Measurements from ENCODE around the gene PHKA1.
A peak's percentile ranks its signal among the peaks of the same experiment; 100 is the strongest.
"Not testable (repeated sequence)": the region's sequence is repeated elsewhere in the genome, so short reads cannot be mapped to it uniquely, and the experiment has no call there.

The PHKA1 gene

DNA sequence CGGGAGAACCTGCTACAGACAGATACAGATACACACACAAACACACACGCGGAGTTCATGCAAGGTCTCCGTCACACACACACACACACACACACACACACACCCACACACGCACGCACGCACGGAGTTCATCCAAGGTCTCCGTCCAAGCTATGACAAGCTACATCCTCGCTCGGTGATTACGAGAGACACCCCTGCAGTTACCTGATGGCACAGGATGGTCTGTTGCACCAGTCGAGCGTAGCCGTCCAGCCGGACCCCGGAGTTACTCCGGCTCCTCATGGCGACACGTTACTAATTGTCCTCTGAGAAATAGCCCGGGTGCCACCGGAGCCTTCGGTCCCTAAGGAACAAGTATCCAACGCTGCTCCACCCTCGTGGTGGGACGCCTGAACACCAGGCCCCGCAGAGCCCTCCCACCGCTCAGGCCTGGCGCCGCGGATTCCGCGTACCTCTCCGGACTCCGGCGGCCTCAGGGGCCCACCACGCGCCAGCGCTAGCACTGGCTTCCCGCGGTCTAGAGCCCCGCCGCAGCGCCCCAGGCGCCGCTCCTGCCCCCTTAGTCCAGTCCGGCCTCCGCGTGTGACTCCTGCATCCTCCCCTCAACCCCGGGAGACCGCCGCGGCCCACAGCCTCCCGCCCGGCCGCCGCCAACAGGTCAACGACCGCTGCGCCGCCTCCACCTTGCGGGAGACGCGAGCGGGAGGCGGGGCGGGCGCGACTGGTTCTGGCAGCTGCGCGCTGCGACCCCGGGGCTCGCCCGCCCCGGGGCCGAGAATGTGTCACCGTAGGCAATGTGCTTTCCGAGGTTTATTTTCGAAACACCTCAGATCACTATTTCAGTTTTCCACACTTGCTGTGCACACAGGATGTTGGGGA, at the start of gene PHKA1:
PHKA1 (minus strand) TSS at position 708 of the 879 bp plus-strand sequence; CDS start at position 282, 426 bp downstream.
- DNase-seq: peak; percentile 66 to 77

DNA sequence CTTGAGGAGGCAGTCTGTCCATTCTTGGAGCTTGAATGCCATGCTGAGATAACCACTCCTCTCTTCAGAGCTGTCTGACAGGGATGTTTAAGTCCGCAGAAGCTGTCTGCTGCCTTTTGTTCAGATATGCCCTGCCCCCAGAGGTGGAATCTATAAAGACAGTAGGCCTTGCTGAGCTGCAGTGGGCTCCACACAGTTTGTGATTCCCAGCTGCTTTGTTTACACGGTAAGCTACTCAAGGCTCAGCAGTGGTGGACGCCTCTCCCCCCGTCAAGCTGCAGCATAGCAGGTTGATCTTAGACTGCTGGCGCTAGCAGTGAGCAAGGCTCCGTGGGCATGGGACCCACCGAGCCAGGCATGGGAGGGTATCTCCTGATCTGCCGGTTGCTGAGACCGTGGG, 46.3 kb upstream of the PHKA1 start:
- not testable (repeated sequence) for DNase-seq

DNA sequence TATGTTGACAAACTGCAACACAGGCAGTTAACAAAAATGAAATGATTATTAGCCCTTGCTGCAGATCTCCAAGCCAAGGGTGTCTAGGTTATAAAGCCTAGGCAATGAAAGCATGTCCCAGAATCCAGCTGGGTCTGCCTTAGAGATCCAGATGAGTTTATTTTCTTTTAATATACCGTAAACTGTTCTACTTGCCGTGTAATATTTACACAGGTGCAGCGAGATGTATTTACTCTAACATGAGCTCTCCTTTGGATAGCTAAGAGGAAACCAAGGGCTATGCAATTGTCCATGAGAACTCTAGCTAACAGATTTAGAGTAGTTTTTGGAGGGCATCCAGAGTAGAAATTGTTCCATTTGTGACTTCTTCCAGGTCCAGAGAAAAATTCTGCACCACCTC, 34.4 kb upstream of the PHKA1 start:
- not testable (repeated sequence) for DNase-seq

DNA sequence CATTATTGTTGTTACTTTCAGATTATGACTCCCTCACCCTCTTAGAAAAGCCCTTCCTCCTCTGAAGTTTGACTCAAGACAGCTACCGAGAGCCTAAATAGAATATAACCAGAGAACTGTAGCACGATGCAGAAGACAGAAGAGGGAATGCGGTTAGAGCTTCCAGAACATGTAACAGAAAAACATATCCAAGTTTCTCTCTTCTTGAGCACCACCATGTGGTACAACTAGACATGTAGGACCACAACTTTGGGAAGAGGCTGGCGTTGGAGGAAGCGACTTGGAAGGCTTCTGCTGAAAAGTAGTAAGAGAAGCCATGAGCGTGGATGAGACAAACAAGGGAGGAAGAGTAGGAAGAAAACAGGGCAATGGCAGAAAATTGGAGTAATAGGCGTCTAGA, 31.4 kb upstream of the PHKA1 start:
- not testable (repeated sequence) for DNase-seq

DNA sequence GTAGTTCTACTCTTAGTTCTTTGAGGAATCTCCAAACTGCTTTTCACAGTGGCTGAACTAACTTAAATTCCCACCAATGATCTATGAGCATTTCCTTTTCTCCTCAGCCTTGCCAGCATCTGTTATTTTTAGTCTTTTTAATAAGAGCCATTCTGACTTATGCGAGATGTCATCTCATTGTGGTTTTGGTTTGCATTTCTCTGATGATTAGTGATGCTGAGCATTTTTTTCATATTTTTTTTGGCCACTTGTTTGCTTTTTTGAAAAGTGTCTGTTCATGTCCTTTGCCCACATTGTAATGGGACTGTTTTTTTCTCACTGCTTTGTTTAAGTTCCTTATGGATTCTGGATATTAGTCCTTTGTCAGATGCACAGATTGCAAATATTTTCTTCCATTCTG, 21.5 kb upstream of the PHKA1 start:
- no peak for DNase-seq

DNA sequence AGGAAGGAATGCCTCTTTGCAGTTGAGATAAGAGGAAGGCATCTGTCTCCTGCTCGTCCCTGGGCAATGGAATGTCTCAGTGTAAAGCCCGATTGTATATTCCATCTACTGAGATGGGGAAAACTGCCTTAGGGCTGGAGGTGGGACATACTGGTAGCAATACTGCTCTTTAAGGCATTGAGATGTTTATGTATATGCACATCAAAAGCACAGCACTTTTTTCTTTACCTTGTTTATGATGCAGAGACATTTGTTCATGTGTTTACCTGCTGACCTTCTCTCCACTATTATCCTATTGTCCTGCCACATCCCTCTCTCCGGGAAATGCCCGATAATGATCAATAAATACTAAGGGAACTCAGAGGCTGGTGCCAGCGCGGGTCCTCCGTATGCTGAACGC, 19.5 kb upstream of the PHKA1 start:
- not testable (repeated sequence) for DNase-seq

DNA sequence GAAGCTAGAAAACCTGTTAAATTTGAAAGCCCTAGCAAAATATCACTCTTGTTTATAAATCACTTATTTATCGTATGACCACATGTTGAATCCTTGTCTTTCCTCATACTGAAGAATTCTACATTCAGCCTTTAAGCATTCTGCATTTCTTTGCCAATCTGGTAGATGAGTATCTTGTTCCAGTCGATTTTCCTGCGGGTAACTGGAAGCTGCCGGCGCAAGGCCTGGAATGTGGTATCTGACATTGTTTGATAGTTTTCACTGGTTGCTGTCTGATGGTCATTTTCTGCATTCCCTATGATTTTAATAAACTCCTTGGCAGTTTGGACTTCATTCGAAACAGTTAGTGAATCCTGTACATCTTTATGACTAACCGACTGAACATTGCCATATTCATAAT, 13.7 kb upstream of the PHKA1 start:
- peak in 1 of 2 experiments; percentile 3 for DNase-seq

DNA sequence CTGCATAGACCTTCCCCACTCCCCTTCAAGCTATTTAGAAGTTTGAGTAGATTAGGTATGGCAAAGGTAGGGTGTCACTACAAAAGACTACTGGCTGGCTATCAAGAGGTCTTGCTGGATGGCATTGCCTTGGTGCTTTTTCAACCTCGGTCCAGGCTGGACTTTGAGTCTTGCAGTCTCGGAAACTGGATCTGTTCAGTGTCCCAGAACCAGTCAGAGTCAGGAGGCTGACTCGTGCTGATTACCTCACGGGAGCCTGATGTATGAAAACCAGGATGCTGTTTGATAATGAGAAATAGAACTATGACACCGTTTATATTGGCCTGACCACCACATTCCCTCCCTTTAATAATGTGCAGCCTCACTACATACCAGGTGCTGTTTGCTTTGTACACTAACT, 2.7 kb upstream of the PHKA1 start:
- no peak for DNase-seq

DNA sequence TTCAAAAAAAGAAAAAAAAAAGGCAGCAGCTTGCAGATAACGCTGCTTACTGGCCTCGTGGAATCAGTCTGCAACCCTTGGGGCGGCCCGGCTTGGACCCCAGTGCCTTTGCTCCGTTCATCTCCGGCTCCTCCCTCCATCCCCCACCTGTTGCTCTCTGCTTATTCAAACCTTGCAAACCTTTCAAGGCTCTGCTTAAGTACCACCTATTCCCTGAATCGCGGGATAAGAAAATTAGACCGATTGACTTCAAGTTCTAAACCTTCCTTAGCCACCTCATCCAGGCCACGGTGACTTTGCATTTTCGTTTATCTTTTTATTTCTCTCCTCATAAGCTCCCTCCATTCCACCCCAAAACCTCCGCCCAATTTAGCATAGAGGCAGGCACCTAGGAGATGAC, 1.4 kb upstream of the PHKA1 start:
- no peak for DNase-seq

DNA sequence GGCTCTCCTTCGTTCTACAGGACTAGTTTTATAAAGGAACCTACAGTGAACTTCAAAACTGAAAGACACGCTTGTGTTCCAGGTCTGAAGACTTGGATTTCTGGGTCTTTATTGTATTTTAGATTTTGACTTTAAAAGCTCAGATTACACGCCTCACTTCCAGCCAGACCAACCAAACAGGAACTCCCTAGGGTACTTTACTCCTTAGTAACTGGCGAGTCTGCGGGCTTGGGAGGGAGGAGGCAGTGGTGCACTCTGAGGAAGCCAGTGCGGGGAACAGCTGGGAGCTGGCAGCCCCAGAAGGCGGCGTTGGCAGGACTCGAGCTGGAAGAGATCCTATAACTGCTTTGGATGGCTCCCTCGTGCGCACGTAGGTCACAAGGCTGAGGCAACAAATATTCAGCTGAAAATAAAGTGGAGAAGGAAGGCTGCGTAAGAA, 391 bp upstream of the PHKA1 start:
- peak; percentile 66 to 74 for DNase-seq

DNA sequence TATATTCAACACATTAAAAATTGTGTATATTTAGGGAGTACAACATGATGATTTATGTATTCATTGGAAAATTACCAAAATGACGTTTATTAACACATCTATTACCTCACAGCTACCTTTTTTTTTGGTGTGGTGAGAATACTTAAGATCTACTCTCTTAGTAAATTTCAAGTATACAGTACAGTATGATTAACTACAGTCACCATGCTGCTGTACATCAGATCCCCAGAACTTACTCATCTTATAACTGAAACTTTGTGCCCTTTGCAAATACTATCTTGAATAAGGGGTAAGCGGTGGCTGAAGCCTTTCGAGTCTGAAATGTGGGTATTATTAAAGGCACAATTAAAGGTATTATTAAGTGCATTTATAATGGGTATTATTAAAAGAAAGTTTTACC, 976 bp downstream of the PHKA1 start:
- DNase-seq: peak in 1 of 2 experiments; percentile 31

DNA sequence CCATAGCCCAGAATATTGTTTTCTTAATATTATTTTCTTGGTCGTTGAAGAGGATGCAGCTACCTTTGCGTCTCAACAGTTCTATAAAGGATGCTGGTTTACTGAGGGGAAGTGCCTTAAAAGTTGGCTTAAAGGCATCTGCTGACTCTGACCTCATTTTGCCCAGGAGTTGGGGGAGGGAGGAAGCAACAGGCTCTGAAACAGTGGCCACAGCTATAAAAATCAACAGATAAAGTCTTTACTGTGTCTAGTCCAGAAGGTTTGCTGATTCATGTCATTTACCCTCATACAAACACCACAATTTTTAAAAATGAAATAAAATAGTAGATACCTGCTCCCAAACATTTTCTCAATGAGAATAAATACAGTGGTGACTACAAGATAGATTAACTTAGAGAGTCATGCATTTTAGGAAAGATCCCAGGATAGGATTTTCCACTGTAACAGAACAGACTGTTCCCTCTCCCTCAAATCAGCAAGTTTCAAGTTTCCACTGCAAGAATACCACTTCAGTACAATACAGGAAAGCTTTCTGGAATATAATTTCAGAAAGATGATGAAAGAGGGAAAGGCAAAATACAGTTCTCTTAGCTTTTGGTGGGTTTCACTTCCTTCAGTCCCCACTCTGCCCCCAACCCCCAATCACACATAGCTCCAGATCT, 1.9 kb downstream of the PHKA1 start:
- DNase-seq: no peak

DNA sequence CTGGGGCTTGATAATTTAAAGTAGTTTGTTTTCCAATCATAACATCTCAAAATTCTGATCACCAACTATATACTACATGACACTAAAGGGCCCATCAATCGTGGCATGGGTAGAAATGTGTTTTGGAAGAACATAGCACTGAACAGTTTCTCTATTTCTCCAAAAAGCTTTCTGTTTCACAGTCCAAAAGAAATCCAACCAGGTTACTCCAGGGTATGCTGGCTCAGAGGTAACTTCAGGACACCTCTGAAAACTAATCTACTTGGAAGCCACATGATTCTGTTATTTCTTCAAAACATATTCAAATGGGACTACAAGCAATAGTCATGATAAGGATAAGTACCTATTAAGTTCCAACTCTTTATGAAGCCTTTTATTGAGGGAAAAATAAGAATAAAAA, 8.3 kb downstream of the PHKA1 start:
- no peak for DNase-seq

DNA sequence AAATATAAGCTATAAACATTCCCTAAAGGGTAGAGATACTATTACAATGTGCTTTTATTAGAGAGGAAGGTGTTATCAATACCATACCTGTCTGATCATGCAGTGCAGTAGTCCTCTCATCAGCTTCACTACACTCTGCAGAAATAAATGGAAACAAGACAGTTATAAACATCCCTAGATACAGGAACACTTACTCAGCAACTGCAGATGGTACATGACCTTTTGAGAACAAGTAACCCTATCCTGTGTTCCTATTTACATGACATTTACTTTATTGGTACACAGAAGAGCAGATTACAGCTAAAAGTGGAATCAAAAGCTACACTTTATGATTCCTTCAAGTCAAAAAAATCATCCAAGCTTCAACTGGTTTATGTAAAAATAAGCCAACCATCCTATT, 9.0 kb downstream of the PHKA1 start:
- DNase-seq: no peak

DNA sequence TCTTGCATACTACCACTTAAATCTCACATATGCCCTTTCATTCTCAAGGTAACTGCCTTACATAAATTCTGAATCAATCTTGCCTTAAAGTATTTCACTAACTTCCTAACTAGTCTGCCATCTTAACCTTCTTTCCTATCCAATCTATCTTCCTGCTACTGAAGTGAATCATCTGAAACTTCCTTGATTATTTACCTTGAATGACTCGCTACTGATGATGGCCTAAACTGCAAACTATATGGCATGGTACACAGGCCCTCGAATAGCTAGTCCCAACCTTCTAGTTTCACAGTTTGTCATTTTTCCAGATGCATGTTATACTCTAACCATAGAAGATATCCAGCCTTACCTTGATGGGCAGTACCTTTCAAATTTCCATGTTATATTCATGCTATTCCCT, 19.9 kb downstream of the PHKA1 start:
- DNase-seq: no peak

DNA sequence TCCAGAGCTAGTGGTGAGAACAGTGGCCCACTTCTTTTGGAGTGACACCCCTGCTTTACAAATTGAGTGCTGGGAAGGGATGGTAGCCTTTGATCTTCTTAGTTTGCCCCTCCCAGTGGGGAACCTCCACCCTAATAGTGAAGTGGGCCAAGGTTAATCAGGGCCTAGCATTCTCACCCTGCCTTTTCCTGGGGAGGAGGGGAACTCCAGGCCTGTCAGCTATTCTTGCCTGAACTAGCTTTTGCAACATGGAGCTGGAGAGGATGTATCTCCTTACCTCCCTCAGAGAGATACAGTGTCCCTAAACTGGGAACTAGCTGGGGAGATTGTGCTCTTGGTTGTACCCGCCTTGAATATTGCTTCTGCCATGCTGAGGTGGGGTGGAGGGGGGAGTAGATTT, 20.6 kb downstream of the PHKA1 start:
- no peak for DNase-seq

DNA sequence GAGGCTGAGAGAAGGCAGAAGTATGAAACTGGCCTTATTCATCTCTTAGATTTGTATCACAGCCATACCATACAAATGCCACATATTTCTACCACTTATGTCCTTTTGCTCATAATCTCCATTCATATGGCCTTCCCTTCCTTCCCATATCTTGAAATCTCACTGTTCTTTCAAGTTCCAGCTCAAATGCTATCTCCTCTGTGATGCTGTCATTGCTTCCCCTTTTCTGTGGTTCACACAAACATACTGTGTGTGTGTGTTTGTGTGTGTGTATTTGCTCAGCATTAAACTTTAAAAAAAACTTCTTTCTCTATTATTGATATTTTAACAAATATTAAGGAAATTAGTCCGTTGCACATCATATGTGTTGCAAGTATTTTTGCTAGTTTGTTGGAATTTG, 26.7 kb downstream of the PHKA1 start:
- DNase-seq: no peak

DNA sequence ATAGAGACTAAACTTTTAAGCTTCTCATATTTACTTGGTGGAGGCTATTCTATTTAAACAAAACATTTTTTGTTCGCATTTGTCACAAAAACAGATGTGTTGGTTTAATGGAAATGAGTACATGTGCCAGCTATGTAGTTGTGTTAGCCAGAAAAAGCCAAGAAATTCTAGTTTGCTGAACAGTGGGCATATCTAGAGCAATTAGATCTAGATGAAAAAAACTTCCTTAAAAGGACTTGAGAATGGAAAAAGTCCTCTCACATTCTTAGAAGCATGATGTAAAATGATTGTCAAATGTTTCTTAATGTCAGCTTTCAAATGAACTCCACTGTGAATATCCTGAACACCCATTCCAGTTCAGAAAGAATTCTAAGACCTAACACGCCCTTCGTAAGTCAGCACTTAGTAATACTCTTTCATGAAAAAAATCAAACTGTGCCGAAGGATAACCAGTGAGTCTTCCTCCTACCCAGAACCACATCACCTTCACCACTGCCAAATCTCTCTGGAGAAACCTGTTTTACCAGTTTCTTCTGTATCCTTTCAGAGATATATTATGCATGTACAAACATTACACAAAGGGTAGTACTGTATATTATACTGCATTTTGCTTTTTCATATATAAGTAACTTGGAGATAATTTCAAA, 28.2 kb downstream of the PHKA1 start:
- DNase-seq: peak; percentile 82 to 83

DNA sequence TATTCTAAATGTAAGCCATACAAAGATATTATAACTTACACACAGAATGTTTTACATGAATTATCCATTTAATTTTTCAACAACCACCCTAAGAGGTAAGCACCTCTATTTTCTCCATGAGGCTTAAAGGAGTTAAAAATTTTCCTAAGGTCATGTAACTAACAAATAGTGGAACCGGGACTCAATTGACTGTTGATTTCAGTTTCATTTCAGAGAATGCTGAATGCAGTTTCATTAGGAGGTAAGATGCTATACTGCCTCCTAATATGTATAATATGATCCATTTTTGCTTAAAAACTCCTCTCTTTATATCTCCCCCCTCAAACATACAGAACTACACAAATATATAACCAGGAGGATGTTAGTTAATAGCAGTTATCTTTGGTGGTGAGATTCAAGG, 29.1 kb downstream of the PHKA1 start:
- no peak for DNase-seq

DNA sequence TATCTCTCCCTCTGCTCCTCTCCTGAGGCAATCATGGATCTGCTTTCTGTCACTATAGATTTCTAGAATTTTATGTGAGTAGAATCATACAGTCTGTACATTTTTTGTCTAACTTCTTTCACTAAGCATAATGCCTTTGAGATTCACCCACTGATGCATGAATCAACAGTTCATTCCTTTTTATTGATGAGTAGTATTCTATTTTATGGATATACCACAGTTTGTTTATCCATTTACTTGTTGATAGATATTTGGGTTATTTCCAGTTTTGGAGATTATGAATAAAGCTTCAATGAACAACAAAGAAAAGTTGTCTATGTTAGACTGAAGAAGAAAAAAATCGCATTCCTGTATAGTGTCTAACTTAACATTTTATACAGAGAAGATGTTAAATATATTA, 30.5 kb downstream of the PHKA1 start:
- no peak for DNase-seq

DNA sequence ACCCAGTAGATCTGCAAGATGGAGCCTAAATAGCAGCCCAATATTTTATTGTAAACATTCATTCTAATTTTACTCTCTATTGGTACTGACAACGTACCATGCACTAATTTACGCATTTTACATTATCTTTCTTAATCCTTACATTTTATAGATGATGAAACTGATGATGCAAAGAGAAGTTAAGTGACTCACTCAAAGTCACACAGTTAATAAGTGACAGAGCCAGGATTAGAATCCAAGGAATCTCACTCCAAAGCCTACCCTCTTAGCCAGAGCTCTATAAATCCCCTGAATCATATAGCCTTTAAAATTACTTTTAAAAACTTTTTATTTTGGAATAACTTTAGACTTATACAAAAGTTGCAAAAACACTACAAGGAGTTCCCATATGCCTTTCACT, 37.6 kb downstream of the PHKA1 start:
- DNase-seq: no peak

DNA sequence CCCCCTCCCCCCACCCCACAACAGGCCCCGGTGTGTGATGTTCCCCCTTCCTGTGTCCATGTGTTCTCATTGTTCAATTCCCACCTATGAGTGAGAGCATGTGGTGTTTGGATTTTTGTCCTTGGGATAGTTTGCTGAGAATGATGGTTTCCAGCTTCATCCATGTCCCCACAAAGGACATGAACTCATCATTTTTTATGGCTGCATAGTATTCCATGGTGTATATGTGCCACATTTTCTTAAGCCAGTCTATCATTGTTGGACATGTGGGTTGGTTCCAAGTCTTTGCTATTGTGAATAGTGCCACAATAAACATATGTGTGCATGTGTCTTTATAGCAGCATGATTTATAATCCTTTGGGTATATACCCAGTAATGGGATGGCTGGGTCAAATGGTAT, 40.2 kb downstream of the PHKA1 start:
- DNase-seq: not testable (repeated sequence)

DNA sequence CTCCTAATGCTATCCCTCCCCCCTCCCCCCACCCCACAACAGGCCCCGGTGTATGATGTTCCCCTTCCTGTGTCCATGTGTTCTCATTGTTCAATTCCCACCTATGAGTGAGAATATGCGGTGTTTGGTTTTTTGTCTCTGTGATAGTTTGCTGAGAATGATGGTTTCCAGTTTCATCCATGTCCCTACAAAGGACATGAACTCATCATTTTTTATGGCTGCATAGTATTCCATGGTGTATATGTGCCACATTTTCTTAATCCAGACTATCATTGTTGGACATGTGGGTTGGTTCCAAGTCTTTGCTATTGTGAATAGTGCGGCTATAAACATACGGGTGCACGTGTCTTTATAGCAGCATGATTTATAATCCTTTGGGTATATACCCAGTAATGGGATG, 44.6 kb downstream of the PHKA1 start:
- DNase-seq: not testable (repeated sequence)

DNA sequence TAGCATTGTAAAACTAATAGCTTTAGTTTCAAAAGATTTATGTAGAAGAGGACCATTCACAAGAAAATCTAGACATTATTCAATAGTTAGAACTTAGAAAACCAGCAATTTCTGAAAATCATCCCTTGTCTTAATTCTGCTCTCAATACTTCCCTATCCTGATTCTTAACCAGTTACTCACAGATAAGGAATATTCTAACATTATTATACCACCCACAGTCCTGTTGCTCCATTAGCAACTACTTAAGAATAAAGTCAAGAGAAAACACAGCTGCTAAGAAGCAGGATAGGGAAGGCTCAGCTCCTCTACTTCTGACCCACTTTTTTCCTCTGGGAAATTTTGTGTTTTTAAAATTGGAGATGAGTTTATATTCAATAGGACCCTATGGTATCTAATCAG, 47.7 kb downstream of the PHKA1 start:
- no peak for DNase-seq
